Activated CD4-positive, alpha-beta T cell treated with anti-CD3 and anti-CD28 coated beads for 48 hours (primary cell): ENCODE results near the gene OLFML2B.

Source experiments
- DNase-seq: peaks from one replicate; pipeline ENCODE4 v3.0.0-alpha.2; 2020

Gene OLFML2B

GRCh38 chr1:162003830-162004215 lies 19.8 kb downstream of the OLFML2B start:
- DNase-seq = no peak

DNA sequence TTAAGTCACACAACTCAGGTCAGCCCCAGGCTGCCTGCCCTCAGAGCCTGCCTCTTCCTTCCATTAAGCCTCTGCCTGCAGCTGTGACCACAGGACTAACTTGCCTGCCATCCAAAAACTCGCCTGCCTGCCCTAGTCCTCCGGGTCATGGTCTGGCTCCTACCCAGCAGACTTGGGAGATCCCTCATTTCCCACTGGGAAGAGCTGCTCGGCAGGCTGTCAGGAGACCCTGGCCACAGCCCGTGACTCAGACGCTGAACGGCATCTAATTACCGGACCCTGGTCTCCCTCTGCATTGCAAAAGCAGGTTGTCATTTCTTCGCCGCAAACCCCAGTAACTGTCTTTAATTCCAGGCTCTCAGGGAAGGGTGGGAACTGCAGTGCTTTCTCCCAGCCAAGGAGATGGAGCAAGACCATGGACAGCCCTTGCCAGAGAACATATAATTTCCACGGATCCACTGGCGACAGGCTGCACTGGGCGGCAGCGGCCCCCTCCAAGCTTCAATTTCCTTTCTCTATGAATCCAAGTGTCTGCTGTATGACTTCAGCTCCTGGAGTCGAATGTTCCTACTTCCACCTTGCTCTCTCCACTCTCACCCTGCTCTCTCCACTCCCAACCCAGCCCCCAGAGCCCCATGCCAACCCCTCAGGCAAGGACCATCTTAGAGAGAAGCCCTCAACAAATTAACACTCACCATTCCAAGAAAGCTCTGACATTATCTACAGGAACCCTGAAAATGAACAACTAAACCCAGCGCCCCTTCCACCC lies 20.4 kb downstream of the OLFML2B start:
- DNase-seq = no peak

DNA sequence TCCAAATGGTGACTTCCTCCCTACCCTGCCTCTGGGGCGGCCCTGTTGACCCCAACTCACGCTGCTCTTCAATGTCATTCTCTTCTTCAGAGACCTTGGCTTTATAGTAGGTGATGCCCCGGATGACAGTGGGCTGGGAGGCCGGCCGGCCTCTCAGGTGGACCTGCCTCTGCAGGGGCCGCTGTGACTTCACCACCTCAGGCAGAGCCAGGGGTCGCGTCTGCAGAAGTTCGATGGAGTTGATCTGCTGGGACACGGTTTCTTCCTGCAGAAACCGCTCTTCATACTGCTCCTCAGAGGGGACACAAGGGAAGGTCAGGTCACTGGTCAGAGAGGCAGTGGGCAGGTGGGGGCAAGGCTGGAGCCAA lies 23.6 kb downstream of the OLFML2B start:
- no peak for DNase-seq

GRCh38 chr1:161999301-162000052 lies 24.2 kb downstream of the OLFML2B start:
- DNase-seq = no peak

GRCh38 chr1:161998811-161999210 lies 24.9 kb downstream of the OLFML2B start:
- no peak for DNase-seq

DNA sequence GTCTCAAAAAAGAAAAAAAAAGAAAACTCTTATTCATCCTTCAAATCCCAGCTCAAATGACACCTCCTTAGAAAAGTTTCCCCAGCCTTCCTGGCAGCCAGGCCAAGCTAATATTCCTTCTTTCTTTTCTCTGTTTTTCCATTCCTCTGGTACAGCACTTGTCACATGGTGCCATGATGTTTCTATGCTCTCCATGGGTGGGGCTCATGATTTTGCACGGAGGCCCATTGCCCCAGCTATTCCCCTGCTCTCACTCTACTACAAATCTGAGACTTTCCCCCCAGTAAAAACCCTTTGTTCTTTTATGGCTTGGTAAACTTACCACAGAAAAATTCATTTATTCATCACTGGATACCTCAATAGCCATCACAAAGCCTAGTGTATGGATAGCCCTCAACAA lies 26.5 kb downstream of the OLFML2B start:
- DNase-seq = no peak

GRCh38 chr1:161994175-161994668 lies 29.4 kb downstream of the OLFML2B start:
- no peak for DNase-seq

DNA sequence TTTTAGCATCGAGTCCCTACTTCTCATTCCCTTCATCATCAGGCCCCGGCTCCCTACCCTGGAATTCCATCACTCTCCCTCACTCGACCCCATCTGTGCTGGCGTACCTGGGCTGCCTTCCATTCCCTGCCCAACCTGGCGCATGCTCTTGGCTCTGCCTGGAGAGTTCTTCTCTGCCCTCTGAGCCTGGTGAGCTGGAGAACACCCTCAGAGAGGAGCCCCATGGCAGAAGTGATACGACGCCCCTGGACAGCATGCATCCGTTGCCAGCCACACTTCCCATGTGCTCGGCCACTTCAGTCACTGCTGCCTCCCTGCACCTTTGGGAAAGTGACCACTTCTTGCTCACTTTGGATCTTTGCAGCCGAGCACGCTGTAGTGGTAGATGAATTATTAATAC lies 30.1 kb downstream of the OLFML2B start:
- DNase-seq = no peak

- no peak for DNase-seq
These were observed 33.9 kb downstream of the OLFML2B start for GRCh38 chr1:161989786-161990185.

DNA sequence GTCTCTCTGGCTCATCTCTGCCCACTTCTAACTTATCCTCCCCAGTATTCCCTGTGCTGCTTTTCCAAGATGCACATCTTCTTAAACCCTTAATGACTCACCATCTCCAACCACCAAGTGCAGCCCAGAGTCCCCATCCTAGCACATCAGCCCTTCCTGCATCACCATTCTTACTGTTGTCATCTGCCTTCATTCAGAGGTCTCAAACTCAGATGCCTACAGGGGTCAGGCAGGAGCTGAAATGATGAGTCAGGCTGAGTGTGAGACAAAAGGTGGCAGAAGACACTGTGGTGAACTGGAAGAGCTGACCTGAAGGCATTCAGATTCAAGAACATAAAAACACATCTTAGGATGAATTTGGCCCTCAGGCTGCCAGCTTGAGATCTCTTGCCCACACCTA lies 34.6 kb downstream of the OLFML2B start:
- DNase-seq = no peak

- no peak for DNase-seq
These were observed 35.3 kb downstream of the OLFML2B start for GRCh38 chr1:161988413-161988812.

DNA sequence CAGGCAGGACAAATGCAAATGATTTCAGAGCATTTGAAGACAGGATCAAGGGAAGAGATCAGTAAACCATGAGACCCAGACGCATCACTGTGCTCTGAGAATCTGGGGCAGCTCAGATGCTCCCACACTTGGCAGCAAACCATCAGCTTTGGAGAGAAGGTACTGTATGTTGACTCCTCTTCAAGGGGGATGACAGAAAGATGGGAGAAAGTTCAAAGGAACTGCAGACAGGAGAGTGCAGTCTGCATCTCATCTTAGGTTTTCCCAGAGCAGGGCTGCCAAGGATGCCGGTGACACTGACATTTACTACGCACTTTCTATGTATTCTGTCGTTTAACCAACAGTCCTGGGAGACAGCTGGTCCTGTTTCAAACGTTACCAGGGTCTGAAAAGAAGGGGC lies 35.8 kb downstream of the OLFML2B start:
- DNase-seq = no peak

GRCh38 chr1:161987303-161987702 lies 36.4 kb downstream of the OLFML2B start:
- no peak for DNase-seq

- DNase-seq = no peak
These were observed 37.3 kb downstream of the OLFML2B start for GRCh38 chr1:161986328-161986727.

DNA sequence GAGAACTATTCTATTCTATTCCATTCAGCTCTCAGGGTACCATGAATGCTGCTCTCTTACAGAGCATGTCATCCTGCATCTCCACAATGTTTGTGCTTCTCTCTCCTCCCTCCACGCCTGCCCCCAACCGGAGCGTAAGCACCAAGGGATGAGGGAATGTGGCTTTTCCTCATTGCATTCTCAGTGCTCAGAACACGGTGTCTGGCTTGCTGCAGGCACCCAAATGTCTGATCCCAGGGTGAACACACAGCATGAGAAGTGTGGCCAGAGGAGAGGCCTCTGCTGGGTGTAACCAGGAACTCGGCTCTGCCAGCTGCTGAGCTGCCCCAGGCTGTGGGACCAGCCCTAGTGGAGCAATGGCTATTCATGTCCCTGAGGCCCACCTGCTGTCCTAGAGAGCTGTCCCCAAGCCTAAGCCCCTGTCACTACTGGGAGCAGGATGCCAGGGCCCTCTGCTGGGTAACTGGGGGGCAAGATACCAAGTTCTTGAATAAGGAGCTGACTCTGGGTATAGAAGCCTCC lies 38.3 kb downstream of the OLFML2B start:
- DNase-seq = no peak

DNA sequence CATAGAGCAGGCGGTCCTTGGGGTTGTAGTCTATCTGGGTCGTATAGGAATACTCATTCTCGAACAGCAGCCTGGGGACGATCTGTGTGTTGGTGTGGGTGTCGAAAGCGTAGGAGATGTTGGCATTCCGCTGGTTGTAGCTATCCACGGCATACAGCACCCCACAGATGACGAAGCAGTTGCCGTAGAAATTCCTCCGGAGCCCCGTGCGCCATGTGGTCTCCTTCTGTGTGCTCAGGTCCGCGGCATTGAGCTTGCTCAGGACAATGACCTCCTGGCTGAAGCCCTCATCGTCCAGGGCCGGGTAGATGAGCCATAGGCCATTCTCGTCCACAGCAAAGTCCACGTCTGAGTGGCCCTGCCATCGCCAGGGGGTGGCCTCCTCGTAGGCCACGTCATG lies 39.9 kb downstream of the OLFML2B start:
- DNase-seq = no peak

- DNase-seq = no peak
These were observed 40.8 kb downstream of the OLFML2B start for GRCh38 chr1:161982917-161983316.

DNA sequence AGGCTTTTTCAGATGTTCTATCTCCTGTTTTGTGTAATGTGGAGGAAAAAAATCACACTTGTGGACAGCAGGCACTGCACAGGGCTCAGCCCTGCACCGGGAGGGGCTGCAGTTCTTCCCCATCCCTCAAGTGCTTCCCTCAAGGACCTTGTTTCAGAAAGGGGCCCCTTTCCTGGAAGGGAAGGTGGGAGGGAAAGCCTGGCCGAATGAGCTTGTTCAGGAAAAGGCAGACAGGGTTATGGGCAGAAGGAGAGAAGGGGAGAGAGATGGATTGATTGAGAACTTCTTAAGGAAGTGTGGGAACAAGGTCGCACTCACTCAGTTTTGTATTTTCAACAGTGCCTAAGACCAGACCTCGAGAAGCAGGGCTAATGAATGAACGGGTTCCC lies 41.2 kb downstream of the OLFML2B start:
- DNase-seq = no peak

- no peak for DNase-seq
These were observed 41.7 kb downstream of the OLFML2B start for GRCh38 chr1:161981735-161982506.

- DNase-seq = no peak
These were observed 42.5 kb downstream of the OLFML2B start for GRCh38 chr1:161981126-161981525.

DNA sequence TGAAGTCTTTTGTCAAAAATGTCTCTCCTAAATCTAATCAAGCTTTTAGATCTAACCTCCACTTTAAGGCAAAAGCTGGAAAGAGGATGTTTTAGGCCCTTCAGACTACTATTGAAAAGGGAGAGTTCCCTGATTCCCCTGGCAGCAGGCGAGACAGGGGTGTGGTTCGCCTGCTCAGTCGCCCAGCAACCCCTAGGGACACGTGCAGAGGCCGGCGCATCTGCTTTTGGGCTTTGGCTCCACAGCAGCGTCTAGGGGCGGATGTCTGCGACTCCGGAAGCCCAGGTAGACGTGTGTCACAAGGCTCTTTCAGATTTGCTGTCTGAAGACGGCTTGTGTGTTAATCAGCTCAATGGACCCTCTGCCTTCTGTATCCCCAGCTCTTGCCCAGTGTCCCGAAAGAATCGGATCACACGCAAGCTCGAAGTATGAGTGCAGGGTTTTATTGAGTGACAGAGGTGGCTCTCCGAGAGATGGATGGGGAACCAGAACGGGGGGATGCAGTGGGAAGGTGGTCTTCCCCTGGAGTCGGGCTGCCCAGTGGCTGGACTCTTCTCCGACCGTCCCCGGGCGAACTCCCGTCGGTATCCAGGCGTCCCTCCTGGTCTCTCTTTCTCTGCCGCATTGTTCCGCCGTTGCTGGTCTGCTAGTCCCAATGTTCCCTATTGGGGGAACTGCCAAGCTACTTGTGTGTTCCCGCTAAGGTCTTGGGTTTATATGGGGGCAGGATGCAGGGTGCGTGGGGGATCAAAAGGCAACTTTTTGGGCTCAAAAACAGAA lies 45.5 kb downstream of the OLFML2B start:
- DNase-seq = no peak
